ENCODE data around the gene RFC1.

DNA sequence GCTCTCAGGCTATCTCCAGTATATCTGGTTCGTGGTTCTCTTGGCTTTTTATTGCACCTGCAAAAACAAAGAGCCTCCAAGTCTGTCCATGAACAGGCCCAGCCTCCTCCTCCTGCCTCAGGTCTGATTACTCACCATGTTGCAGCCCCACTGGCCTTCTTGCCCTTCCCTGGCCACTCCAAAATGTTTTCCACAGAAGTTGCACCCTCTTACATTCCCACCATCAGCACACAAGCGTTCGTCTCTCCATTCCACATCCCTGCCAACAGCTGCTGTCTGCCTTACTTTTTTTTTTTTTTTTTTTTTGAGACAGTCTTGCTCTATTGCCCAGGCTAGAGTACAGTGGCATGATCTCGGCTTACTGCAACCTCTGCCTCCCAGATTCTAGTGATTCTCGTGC, 86.7 kb downstream of the RFC1 start:
- no peak for TF ChIP-seq POLR2A (IDR thresholded peaks at IDR 0.05)
- TF ChIP-seq, protein P1, sequence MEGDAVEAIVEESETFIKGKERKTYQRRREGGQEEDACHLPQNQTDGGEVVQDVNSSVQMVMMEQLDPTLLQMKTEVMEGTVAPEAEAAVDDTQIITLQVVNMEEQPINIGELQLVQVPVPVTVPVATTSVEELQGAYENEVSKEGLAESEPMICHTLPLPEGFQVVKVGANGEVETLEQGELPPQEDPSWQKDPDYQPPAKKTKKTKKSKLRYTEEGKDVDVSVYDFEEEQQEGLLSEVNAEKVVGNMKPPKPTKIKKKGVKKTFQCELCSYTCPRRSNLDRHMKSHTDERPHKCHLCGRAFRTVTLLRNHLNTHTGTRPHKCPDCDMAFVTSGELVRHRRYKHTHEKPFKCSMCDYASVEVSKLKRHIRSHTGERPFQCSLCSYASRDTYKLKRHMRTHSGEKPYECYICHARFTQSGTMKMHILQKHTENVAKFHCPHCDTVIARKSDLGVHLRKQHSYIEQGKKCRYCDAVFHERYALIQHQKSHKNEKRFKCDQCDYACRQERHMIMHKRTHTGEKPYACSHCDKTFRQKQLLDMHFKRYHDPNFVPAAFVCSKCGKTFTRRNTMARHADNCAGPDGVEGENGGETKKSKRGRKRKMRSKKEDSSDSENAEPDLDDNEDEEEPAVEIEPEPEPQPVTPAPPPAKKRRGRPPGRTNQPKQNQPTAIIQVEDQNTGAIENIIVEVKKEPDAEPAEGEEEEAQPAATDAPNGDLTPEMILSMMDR (IDR thresholded peaks at IDR 0.05): no peak
- TF ChIP-seq POLR2AphosphoS5 (IDR thresholded peaks at IDR 0.05): no peak

Measured in prostate gland (tissue), 2 donors.